H1 (cell line): Measurements from ENCODE around the gene UGT1A3. TPM values are rescaled to one million over a fixed set of nuclear protein-coding genes. Genes with fewer than 3 reads are reported as not detected.

Source experiments
- CTCF ChIA-PET: fragments of 300-600 bp; sonication (Branson Sonifier 250); formaldehyde crosslinking; loops from one replicate; lab custom pipeline; 2021; ENCODE audit not compliant: partially characterized antibody; lab: Charles Lee
- POLR2A ChIA-PET: fragments of 300-600 bp; sonication (Branson Sonifier 250); formaldehyde crosslinking; loops from one replicate; lab custom pipeline; 2021; ENCODE audit warnings: inconsistent platforms; ENCODE audit not compliant: partially characterized antibody; lab: Charles Lee
- DNase-seq, 2 experiments: peaks; one replicate each; pipeline versions ENCODE4 v3.0.0 to v3.0.0-alpha.2; 2010 to 2022; ENCODE audit warnings: low spot score in 2 of 2, low read depth in 1 of 2, mixed read lengths in 1 of 2
- FAIRE-seq: peaks from 2 replicates; lab custom pipeline; 2011; peaks lifted over from hg19 to GRCh38; lab: Jason Lieb, UNC
- H2AFZ ChIP-seq: 2 replicates; pipeline ENCODE4 v1.8.1; 2012; ENCODE audit warnings: low read length, inconsistent platforms
- H2AK5ac ChIP-seq: 2 replicates; pipeline ENCODE4 v1.6.1; 2013; ENCODE audit warnings: low read depth, low read length
- H2BK120ac ChIP-seq: replicated peaks from 2 replicates; pipeline ENCODE3; 2013; ENCODE audit warnings: low read depth, low read length, inconsistent platforms
- H2BK12ac ChIP-seq: 2 replicates; pipeline ENCODE4 v1.6.1; 2013; ENCODE audit warnings: low read depth, low read length
- H2BK15ac ChIP-seq: 2 replicates; pipeline ENCODE4 v1.6.1; 2013; ENCODE audit warnings: low read length
- H2BK20ac ChIP-seq: 2 replicates; pipeline ENCODE4 v1.6.1; 2013; ENCODE audit warnings: low read length
- H2BK5ac ChIP-seq: 2 replicates; pipeline ENCODE4 v1.6.1; 2013; ENCODE audit warnings: low read depth, low read length
- H3K14ac ChIP-seq: 2 replicates; pipeline ENCODE4 v1.6.1; 2013; ENCODE audit warnings: inconsistent platforms; ENCODE audit not compliant: insufficient read length
- H3K18ac ChIP-seq: 2 replicates; pipeline ENCODE4 v1.6.1; 2013; ENCODE audit warnings: low read length; ENCODE audit errors: extremely low read depth
- H3K23ac ChIP-seq: 2 replicates; pipeline ENCODE4 v1.6.1; 2013; ENCODE audit warnings: inconsistent platforms; ENCODE audit not compliant: insufficient read length
- H3K23me2 ChIP-seq: 2 replicates; pipeline ENCODE4 v1.6.1; 2013; ENCODE audit warnings: low read depth, low read length
- H3K27ac ChIP-seq: 2 replicates; pipeline ENCODE4 v1.6.1; 2011; ENCODE audit warnings: low read depth, low read length, inconsistent platforms
- H3K27me3 ChIP-seq, 4 experiments: replicated peaks in 1 of 4; 1 replicate in 1 of 4; 2 replicates in 3 of 4; pipeline versions ENCODE4 v1.6.1 to v1.8.1; 2011 to 2013; ENCODE audit warnings: low read length in 3 of 4, mild to moderate bottlenecking in 3 of 4, inconsistent platforms in 2 of 4, mixed read lengths in 2 of 4, moderate library complexity in 1 of 4; ENCODE audit not compliant: control insufficient read depth in 3 of 4, insufficient read depth in 3 of 4; ENCODE audit errors: extremely low read depth in 1 of 4
- H3K36me3 ChIP-seq, 4 experiments: 2 replicates each; pipeline versions ENCODE4 v1.6.1 to v1.8.1; 2011 to 2013; ENCODE audit warnings: mild to moderate bottlenecking in 4 of 4, low read length in 3 of 4, moderate library complexity in 2 of 4, control low read depth in 1 of 4, inconsistent platforms in 1 of 4; ENCODE audit not compliant: insufficient read depth in 4 of 4, control insufficient read depth in 2 of 4
- H3K4ac ChIP-seq: replicated peaks from 2 replicates; pipeline ENCODE3; 2013; ENCODE audit warnings: low read length, low read depth, mixed read lengths, inconsistent platforms; ENCODE audit not compliant: insufficient read length
- H3K4me1 ChIP-seq, 4 experiments: replicated peaks in 1 of 4; 1 replicate in 1 of 4; 2 replicates in 3 of 4; pipeline versions ENCODE4 v1.6.1 to v1.8.1; 2011 to 2013; ENCODE audit warnings: low read length in 3 of 4, inconsistent platforms in 2 of 4, mixed read lengths in 1 of 4; ENCODE audit not compliant: insufficient read depth in 4 of 4, control insufficient read depth in 3 of 4
- H3K4me2 ChIP-seq, 2 experiments: 2 replicates each; pipeline versions ENCODE4 v1.6.1 to v1.8.1; 2011 to 2013; ENCODE audit warnings: low read depth in 2 of 2, low read length in 2 of 2, control low read depth in 1 of 2, inconsistent platforms in 1 of 2, mild to moderate bottlenecking in 1 of 2; ENCODE audit not compliant: insufficient read depth in 1 of 2
- H3K4me3 ChIP-seq, 4 experiments: fragments of 200-600, 300-600 bp in 1 of 4; sonication (generic), shearing (Covaris generic), sonication (Bioruptor Twin) in 1 of 4; 2 replicates each; pipeline versions ENCODE4 v1.5.1 to v1.8.1; 2011 to 2016; ENCODE audit warnings: low read length in 4 of 4, low read depth in 3 of 4, control low read depth in 2 of 4, inconsistent platforms in 2 of 4, mild to moderate bottlenecking in 2 of 4, mixed read lengths in 1 of 4, moderate library complexity in 1 of 4; ENCODE audit not compliant: insufficient read depth in 2 of 4; ENCODE audit errors: extremely low read depth in 1 of 4
- H3K56ac ChIP-seq: replicated peaks from 2 replicates; pipeline ENCODE3; 2013; ENCODE audit warnings: low read depth, mild to moderate bottlenecking, mixed read lengths, low read length, inconsistent platforms; ENCODE audit not compliant: insufficient read length
- H3K79me1 ChIP-seq: 2 replicates; pipeline ENCODE4 v1.6.1; 2013; ENCODE audit warnings: low read depth, low read length, control low read depth
- H3K79me2 ChIP-seq, 2 experiments: 2 replicates each; pipeline versions ENCODE4 v1.6.1 to v1.8.1; 2012 to 2013; ENCODE audit warnings: low read length in 2 of 2, mild to moderate bottlenecking in 2 of 2, inconsistent platforms in 1 of 2; ENCODE audit not compliant: insufficient read depth in 2 of 2, control insufficient read depth in 1 of 2
- H3K9ac ChIP-seq, 4 experiments: replicated peaks in 1 of 4; 1 replicate in 1 of 4; 2 replicates in 3 of 4; pipeline versions ENCODE4 v1.6.1 to v1.8.1; 2011 to 2013; ENCODE audit warnings: low read depth in 3 of 4, low read length in 3 of 4, control low read depth in 2 of 4, mild to moderate bottlenecking in 2 of 4, moderate library complexity in 2 of 4, inconsistent platforms in 1 of 4; ENCODE audit errors: extremely low read depth in 1 of 4
- H3K9me3 ChIP-seq, 2 experiments: 2 replicates each; pipeline versions ENCODE4 v1.6.1 to v1.8.1; 2012 to 2013; ENCODE audit warnings: mild to moderate bottlenecking in 2 of 2, moderate library complexity in 2 of 2, control low read depth in 1 of 2, inconsistent platforms in 1 of 2, low read depth in 1 of 2, low read length in 1 of 2, mixed read lengths in 1 of 2; ENCODE audit not compliant: insufficient read depth in 2 of 2
- H4K20me1 ChIP-seq, 2 experiments: replicated peaks in 1 of 2; 2 replicates each; pipeline versions ENCODE3 to v1.8.1; 2011 to 2013; ENCODE audit warnings: inconsistent platforms in 2 of 2, low read length in 2 of 2, mild to moderate bottlenecking in 1 of 2; ENCODE audit not compliant: insufficient read depth in 2 of 2, control insufficient read depth in 1 of 2
- H4K5ac ChIP-seq: 2 replicates; pipeline ENCODE4 v1.6.1; 2013; ENCODE audit warnings: low read length, low read depth, mixed read lengths, inconsistent platforms; ENCODE audit not compliant: insufficient read length
- H4K8ac ChIP-seq: 2 replicates; pipeline ENCODE4 v1.8.0; 2013; ENCODE audit warnings: mild to moderate bottlenecking, moderate library complexity, low read length, inconsistent platforms; ENCODE audit not compliant: insufficient read depth; ENCODE audit errors: extremely low read depth
- H4K91ac ChIP-seq: replicated peaks from 2 replicates; pipeline ENCODE3; 2013; ENCODE audit warnings: low read length, mixed read lengths, inconsistent platforms; ENCODE audit not compliant: insufficient read length
- CREB1 ChIP-seq: IDR thresholded peaks from 2 replicates; pipeline ENCODE4 v1.6.1; 2012; ENCODE audit warnings: inconsistent platforms
- EGR1 ChIP-seq: IDR thresholded peaks from 2 replicates; pipeline ENCODE4 v1.6.1; 2011; ENCODE audit warnings: low read depth, low read length, borderline replicate concordance
- EZH2 ChIP-seq: fragments of 200-600 bp; sonication (generic); IDR thresholded peaks from 2 replicates; pipeline ENCODE4 v1.7.1; 2012; ENCODE audit warnings: low read depth, mild to moderate bottlenecking, moderate library complexity, low read length, inconsistent platforms; ENCODE audit not compliant: severe bottlenecking
- HDAC2 ChIP-seq, 2 experiments: fragments of 300-600 bp in 1 of 2; sonication (generic) in 1 of 2; IDR thresholded peaks; 2 replicates each; pipeline ENCODE4 v1.6.1; 2011 to 2012; ENCODE audit warnings: low read depth in 2 of 2, low read length in 2 of 2, mild to moderate bottlenecking in 2 of 2, moderate library complexity in 2 of 2, borderline replicate concordance in 1 of 2, inconsistent platforms in 1 of 2
- RFX5 ChIP-seq: IDR thresholded peaks from 2 replicates; pipeline ENCODE4 v1.6.1; 2011; ENCODE audit warnings: low read depth, low read length, improper control_type of control experiment, borderline replicate concordance
- RNF2 ChIP-seq: fragments of 200-900, 300-1000 bp; sonication (generic); IDR thresholded peaks from 2 replicates; pipeline ENCODE4 v1.7.1; 2016; ENCODE audit warnings: borderline replicate concordance, low read depth, mild to moderate bottlenecking, antibody characterized with exemption, low read length; ENCODE audit not compliant: poor library complexity, severe bottlenecking; ENCODE audit errors: missing control alignments
- SIRT6 ChIP-seq: IDR thresholded peaks from one replicate; pipeline ENCODE4 v1.7.1; 2012; ENCODE audit warnings: low read length, inconsistent platforms
- SP2 ChIP-seq: IDR thresholded peaks from 2 replicates; pipeline ENCODE4 v1.6.1; 2012; ENCODE audit warnings: mild to moderate bottlenecking, low read length, inconsistent platforms
- SP4 ChIP-seq: IDR thresholded peaks from 2 replicates; pipeline ENCODE4 v1.6.1; 2012; ENCODE audit warnings: low read length, inconsistent platforms
- YY1 ChIP-seq: IDR thresholded peaks from 2 replicates; pipeline ENCODE4 v1.6.1; 2011; ENCODE audit warnings: low read depth, mild to moderate bottlenecking, low read length
- WGBS, 2 experiments: shearing (Covaris generic) in 1 of 2; methylation state at CpG; one replicate each; pipeline versions ENCODE4 v1.1.6 to v1.1.7; 2013 to 2015; ENCODE audit warnings: low lambda C conversion rate in 2 of 2, mixed read lengths in 2 of 2, inconsistent platforms in 1 of 2, low coverage in 1 of 2, missing lambda C conversion rate in 1 of 2; ENCODE audit not compliant: insufficient replicate concordance in 2 of 2, insufficient coverage in 1 of 2, insufficient read length in 1 of 2; ENCODE audit errors: extremely low coverage in 1 of 2, missing lambda C conversion rate in 1 of 2; 5-methylcytosine and 5-hydroxymethylcytosine counted together
- polyA plus RNA-seq, 7 experiments: library from polyadenylated mRNA; depleted of rRNA in 3 of 7; stranded (reverse) in 5 of 7; unstranded in 2 of 7; fragments of >200 nt in 5 of 7; fragments of 200-250 nt in 2 of 7; gene quantifications; 1 replicate in 5 of 7; 2 replicates in 1 of 7; 4 replicates in 1 of 7; pipeline versions ENCODE4 v1.2.1 to v1.2.3, GENCODE V29; 2011 to 2013; ENCODE audit warnings: missing spikeins in 2 of 7, mixed read lengths in 2 of 7
- total RNA-seq: library from RNA; stranded (reverse); fragmentation: NEBNext Ultra II Directional; extraction: Animal tissue kit (Norgen Biotek cat#: 25700); gene quantifications from 2 replicates; pipeline ENCODE4 v1.2.1, GENCODE V29; 2021

UGT1A3 gene
- total and polyA plus RNA-seq, 2 of the 8 experiments (the other 6 are each of a cell fraction or from before 2014, with no cell fraction given) = not detected

GRCh38 chr2:233714121-233714520, 14.7 kb upstream of the UGT1A3 start:
- 92% methylated on average over 1 of the region's 2 CpGs; no CpG with 5 or more reads in 1 of the 2 experiments for WGBS, 2 experiments
- no peak overlapping the region for H2BK20ac ChIP-seq
- no peak overlapping the region for H3K56ac ChIP-seq
- H3K14ac ChIP-seq = no peak overlapping the region
- no peaks in the 10 kb centered on the region for H3K79me1 ChIP-seq
- H2AK5ac ChIP-seq = no peak overlapping the region
- CTCF ChIA-PET = no interaction called here
- no peak overlapping the region for H2BK15ac ChIP-seq
- no peak overlapping the region for H3K4ac ChIP-seq
- no peak overlapping the region for H2BK120ac ChIP-seq
- DNase-seq (no peak), FAIRE-seq (no peak)
- no peak overlapping the region for H4K91ac ChIP-seq
- TF ChIP-seq SP2 (no peak), YY1 (no peak), HDAC2 (IDR thresholded peaks at IDR 0.05; ENCODE audit: borderline replicate concordance in 1 of 2, low read depth in 2 of 2, low read length in 2 of 2) (no peak), RFX5 (no peak), RNF2 (no peak), CREB1 (no peak), SIRT6 (no peak), SP4 (no peak), EGR1 (no peak), EZH2 (no peak)
- H3K36me3 ChIP-seq = no peaks in the 10 kb centered on the region
- no peak overlapping the region for H2BK5ac ChIP-seq
- H3K4me1 ChIP-seq = no peaks in the 10 kb centered on the region
- no peaks in the 10 kb centered on the region for H3K79me2 ChIP-seq
- POLR2A ChIA-PET = no interaction called here
- H3K9me3 ChIP-seq = peaks cover 0 to 6% of the 10 kb centered on the region in 2 experiments; a peak in 1 of 4 replicates
- H2BK12ac ChIP-seq = no peak overlapping the region
- no peak overlapping the region for H3K4me3 ChIP-seq
- no peaks in the 10 kb centered on the region for H3K23me2 ChIP-seq
- no peak overlapping the region for H3K18ac ChIP-seq
- no peak overlapping the region for H2AFZ ChIP-seq
- H4K8ac ChIP-seq = no peak overlapping the region
- H3K23ac ChIP-seq = no peak overlapping the region
- H3K4me2 ChIP-seq = no peak overlapping the region
- H3K27me3 ChIP-seq = peaks cover 0 to 1% (median 0%) of the 10 kb centered on the region in 4 experiments; a peak in 1 of 7 replicates
- no peak overlapping the region for H3K27ac ChIP-seq
- H4K5ac ChIP-seq = no peak overlapping the region
- no peak overlapping the region for H3K9ac ChIP-seq
- H4K20me1 ChIP-seq = no peaks in the 10 kb centered on the region
